Hepatocyte (in vitro differentiated cells): ENCODE data around the gene IKZF2. TPM values are rescaled to one million over a fixed set of nuclear protein-coding genes. Genes with fewer than 3 reads are reported as not detected.

ENCODE experiments used
- DNase-seq: peaks from one replicate; pipeline ENCODE4 v3.0.0-alpha.2; 2016; ENCODE audit warnings: low spot score
- H2AFZ ChIP-seq: fragments of 200-600 bp; sonication (generic); 2 replicates; pipeline ENCODE4 v1.6.0; 2016; ENCODE audit warnings: antibody characterized with exemption, mild to moderate bottlenecking
- H3K27ac ChIP-seq: fragments of 200-600 bp; sonication (generic); 2 replicates; pipeline ENCODE4 v1.5.1; 2016; ENCODE audit warnings: mild to moderate bottlenecking
- H3K27me3 ChIP-seq: fragments of 200-600 bp; sonication (generic); 2 replicates; pipeline ENCODE4 v1.6.1; 2016
- H3K36me3 ChIP-seq: fragments of 200-600 bp; sonication (generic); replicated peaks from 2 replicates; pipeline ENCODE4 v1.5.1; 2016; ENCODE audit warnings: low read depth; ENCODE audit not compliant: insufficient read depth
- H3K4me1 ChIP-seq: fragments of 200-600 bp; sonication (generic); 2 replicates; pipeline ENCODE4 v1.5.1; 2016; ENCODE audit warnings: mild to moderate bottlenecking, moderate library complexity; ENCODE audit not compliant: insufficient read depth
- H3K4me2 ChIP-seq: fragments of 200-600 bp; sonication (generic); 2 replicates; pipeline ENCODE4 v1.6.0; 2016
- H3K4me3 ChIP-seq: fragments of 200-600 bp; sonication (generic); 2 replicates; pipeline ENCODE4 v1.5.1; 2016; ENCODE audit warnings: mild to moderate bottlenecking
- H3K79me2 ChIP-seq: fragments of 200-600 bp; sonication (generic); 2 replicates; pipeline ENCODE4 v1.6.0; 2017; ENCODE audit warnings: mild to moderate bottlenecking
- H3K9me2 ChIP-seq: fragments of 200-600 bp; sonication (generic); replicated peaks from 2 replicates; pipeline ENCODE4 v1.6.0; 2017; ENCODE audit warnings: mild to moderate bottlenecking; ENCODE audit not compliant: insufficient read depth
- H3K9me3 ChIP-seq: fragments of 200-600 bp; sonication (generic); 2 replicates; pipeline ENCODE4 v1.5.1; 2016; ENCODE audit warnings: low read depth, mild to moderate bottlenecking
- H4K20me1 ChIP-seq: fragments of 200-600 bp; sonication (generic); 2 replicates; pipeline ENCODE4 v1.6.0; 2016; ENCODE audit warnings: mild to moderate bottlenecking; ENCODE audit not compliant: insufficient read depth, poor library complexity, severe bottlenecking
- EZH2 ChIP-seq: fragments of 200-600 bp; sonication (generic); IDR thresholded peaks from 2 replicates; pipeline ENCODE4 v1.6.1; 2016; ENCODE audit warnings: antibody characterized with exemption, mild to moderate bottlenecking, borderline replicate concordance
- EZH2phosphoT487 ChIP-seq: fragments of 200-600 bp; sonication (generic); IDR thresholded peaks from one replicate; pipeline ENCODE4 v1.6.1; 2018; ENCODE audit warnings: antibody characterized with exemption, mild to moderate bottlenecking, low read depth, moderate library complexity; ENCODE audit not compliant: unreplicated experiment, severe bottlenecking
- WGBS: methylation state at CpG from one replicate; pipeline ENCODE4 v1.1.6; 2016; ENCODE audit warnings: low lambda C conversion rate; ENCODE audit errors: missing lambda C conversion rate; 5-methylcytosine and 5-hydroxymethylcytosine counted together
- polyA plus RNA-seq: library from polyadenylated mRNA; unstranded; fragments of >200 nt; fragmentation: Nextera tagmentation; extraction: Ambion mirVana; gene quantifications from 2 replicates; pipeline ENCODE4 v1.2.1, GENCODE V29; 2016
- total RNA-seq: library from RNA; depleted of rRNA; stranded (reverse); fragments of >200 nt; gene quantifications from 2 replicates; pipeline ENCODE4 v1.2.3, GENCODE V29; 2014
- TF ChIP-seq, protein P1 (sequence below): fragments of 200-600 bp; sonication (generic); IDR thresholded peaks from 2 replicates; pipeline ENCODE4 v1.5.1; 2016; ENCODE audit warnings: antibody characterized with exemption, mild to moderate bottlenecking; ENCODE audit not compliant: poor library complexity

Gene IKZF2
- total and polyA plus RNA-seq, 2 experiments from 2014 or later, result 1.4 to 13.1 TPM

DNA sequence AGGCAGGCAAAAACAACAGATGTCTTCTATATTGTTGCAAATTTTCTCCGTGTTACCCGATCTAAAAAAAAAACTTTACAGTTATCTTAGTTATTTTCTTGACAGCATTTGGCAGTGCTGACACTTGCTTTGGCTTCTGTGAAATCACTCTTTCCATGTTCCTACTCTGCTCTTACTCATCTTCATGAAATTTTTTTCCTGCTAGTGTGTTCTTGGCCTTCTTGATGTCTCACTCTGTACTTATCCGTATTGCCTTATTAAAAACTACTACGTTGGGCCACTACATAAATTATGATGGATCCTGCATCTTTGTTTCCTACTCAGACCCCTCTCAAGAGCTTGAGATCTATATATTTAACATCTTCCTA, 134.4 kb downstream of the IKZF2 start:
- TF ChIP-seq EZH2phosphoT487 (no peak), EZH2 (no peak)
- TF ChIP-seq, protein P1, sequence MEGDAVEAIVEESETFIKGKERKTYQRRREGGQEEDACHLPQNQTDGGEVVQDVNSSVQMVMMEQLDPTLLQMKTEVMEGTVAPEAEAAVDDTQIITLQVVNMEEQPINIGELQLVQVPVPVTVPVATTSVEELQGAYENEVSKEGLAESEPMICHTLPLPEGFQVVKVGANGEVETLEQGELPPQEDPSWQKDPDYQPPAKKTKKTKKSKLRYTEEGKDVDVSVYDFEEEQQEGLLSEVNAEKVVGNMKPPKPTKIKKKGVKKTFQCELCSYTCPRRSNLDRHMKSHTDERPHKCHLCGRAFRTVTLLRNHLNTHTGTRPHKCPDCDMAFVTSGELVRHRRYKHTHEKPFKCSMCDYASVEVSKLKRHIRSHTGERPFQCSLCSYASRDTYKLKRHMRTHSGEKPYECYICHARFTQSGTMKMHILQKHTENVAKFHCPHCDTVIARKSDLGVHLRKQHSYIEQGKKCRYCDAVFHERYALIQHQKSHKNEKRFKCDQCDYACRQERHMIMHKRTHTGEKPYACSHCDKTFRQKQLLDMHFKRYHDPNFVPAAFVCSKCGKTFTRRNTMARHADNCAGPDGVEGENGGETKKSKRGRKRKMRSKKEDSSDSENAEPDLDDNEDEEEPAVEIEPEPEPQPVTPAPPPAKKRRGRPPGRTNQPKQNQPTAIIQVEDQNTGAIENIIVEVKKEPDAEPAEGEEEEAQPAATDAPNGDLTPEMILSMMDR, result no peak
- Histone ChIP-seq H3K4me2 (no peak overlapping the region), H3K9me3 (no peaks in the 10 kb centered on the region), H3K4me3 (no peak overlapping the region), H4K20me1 (no peaks in the 10 kb centered on the region), H3K36me3 (no peaks in the 10 kb centered on the region), H3K79me2 (no peaks in the 10 kb centered on the region), H3K27ac (no peak overlapping the region), H3K27me3 (no peaks in the 10 kb centered on the region), H3K4me1 (no peaks in the 10 kb centered on the region), H2AFZ (no peak overlapping the region), H3K9me2 (no peaks in the 10 kb centered on the region)
- 88% methylated on average over 4 of the region's 4 CpGs for WGBS
- DNase-seq, result no peak

DNA sequence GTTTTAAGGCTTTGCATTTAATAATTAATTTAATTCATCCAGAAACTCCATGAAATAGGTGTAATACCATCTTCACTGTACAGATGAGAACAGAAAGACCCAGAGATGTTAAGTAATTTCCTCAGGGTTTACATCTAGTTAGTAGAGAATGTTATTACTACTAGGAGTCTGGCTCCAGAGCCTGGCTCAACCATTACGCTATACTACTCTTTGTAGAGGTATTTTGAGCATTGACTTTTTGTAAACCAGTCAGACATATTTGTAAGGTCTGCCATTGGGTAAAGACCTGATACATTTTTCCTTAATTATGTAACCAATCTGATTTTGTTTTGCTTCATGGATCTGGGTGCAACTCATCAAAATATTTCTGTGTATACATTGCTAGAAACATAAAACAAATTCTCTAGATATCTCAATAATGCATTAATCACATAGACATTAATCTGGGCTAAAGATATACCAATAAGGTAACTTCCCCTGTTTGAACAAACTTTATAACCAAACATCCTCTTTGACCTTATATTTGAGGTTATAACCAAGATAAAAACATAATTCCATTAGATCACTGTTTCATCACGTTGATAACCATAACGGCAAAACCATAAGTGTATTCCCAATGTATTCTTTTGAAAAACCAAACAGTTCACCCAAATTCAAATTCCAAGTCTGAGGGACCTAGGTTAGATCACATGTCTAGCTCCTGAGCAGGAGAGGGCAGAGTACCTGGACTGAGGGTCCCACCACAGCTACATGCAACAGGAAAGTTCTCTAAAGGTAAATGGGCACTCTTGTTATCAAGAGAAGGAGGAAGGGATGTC, 135.0 kb downstream of the IKZF2 start:
- no peak overlapping the region for H3K27ac ChIP-seq
- H3K79me2 ChIP-seq, result no peaks in the 10 kb centered on the region
- H4K20me1 ChIP-seq, result no peaks in the 10 kb centered on the region
- TF ChIP-seq EZH2phosphoT487, result no peak
- no peaks in the 10 kb centered on the region for H3K27me3 ChIP-seq
- H3K4me1 ChIP-seq, result no peaks in the 10 kb centered on the region
- H3K36me3 ChIP-seq, result no peaks in the 10 kb centered on the region
- WGBS, result 94% methylated on average over 3 of the region's 3 CpGs
- no peaks in the 10 kb centered on the region for H3K9me2 ChIP-seq
- H3K4me3 ChIP-seq, result no peak overlapping the region
- H3K9me3 ChIP-seq, result no peaks in the 10 kb centered on the region
- no peak overlapping the region for H2AFZ ChIP-seq
- no peak overlapping the region for H3K4me2 ChIP-seq
- no peak for DNase-seq

DNA sequence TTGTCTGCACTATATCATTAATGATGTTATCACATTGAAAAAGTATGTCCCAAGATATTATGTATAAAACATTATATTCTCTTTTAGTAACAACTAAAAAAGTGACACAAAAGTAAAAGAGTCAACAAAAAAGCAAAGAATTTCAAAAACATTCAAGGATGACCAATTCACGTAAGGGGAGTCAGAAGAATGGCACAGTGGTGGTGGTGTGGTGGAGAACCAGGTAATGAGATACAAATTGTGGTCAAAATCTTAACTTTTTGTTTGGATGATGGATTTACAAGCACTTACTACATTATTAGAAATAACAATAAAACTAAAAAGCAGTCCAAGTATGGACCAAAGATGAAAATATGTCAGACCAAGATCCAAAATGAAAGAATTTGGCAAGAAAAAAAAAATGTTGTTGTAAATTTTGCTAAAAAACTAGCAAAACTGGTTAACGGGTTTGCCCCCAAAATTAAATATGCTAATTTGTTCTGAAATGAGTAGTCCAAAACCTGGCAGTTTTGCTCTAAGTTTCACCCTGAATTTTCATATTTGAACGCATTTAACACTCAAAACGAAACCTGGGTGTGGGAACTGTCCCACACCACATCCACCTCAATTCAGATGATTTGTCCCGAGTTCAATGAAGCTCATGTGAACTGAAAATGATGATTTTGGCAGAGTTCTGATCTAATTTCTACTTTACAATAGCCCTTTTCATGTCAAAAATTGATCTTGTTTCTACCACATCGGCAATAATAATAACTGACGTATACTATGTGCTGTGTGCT, 135.8 kb downstream of the IKZF2 start:
- no peaks in the 10 kb centered on the region for H3K9me3 ChIP-seq
- H3K4me2 ChIP-seq, result no peak overlapping the region
- no peak overlapping the region for H3K4me3 ChIP-seq
- no peak overlapping the region for H3K27ac ChIP-seq
- no peaks in the 10 kb centered on the region for H3K27me3 ChIP-seq
- DNase-seq, result no peak
- H4K20me1 ChIP-seq, result no peaks in the 10 kb centered on the region
- H3K36me3 ChIP-seq, result no peaks in the 10 kb centered on the region
- no peaks in the 10 kb centered on the region for H3K9me2 ChIP-seq
- H3K4me1 ChIP-seq, result no peaks in the 10 kb centered on the region
- 97% methylated on average over 7 of the region's 7 CpGs for WGBS
- TF ChIP-seq, protein P1, result no peak
- no peak for TF ChIP-seq EZH2
- TF ChIP-seq EZH2phosphoT487, result no peak
- H3K79me2 ChIP-seq, result no peaks in the 10 kb centered on the region
- no peak overlapping the region for H2AFZ ChIP-seq

DNA sequence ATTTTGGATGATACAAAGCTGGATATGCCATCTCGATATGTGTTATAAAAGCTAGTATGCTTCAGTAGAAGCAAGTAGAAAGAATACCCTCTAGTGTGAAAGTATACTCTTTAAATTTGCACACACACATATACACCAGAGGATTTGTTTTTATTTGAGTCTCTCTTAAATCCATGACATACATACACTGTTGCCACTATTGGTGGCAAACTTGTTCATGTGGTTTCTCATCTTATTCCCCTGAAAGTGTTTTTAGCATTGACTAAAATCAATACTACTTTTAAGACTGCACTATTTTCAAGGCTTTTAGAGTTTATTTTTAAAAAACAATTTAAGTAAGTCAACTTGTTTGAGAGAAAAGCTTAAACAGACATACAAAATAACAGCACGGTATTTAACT, 137.4 kb downstream of the IKZF2 start:
- Histone ChIP-seq H3K36me3 (no peaks in the 10 kb centered on the region), H4K20me1 (no peaks in the 10 kb centered on the region), H3K9me2 (no peaks in the 10 kb centered on the region), H2AFZ (no peak overlapping the region), H3K79me2 (no peaks in the 10 kb centered on the region), H3K27me3 (no peaks in the 10 kb centered on the region), H3K27ac (no peak overlapping the region), H3K4me2 (no peak overlapping the region), H3K9me3 (no peaks in the 10 kb centered on the region), H3K4me1 (no peaks in the 10 kb centered on the region), H3K4me3 (no peak overlapping the region)
- DNase-seq, result no peak
- TF ChIP-seq EZH2, result no peak
- 92% methylated on average over 2 of the region's 2 CpGs for WGBS
